ENCODE measurements around the gene IL32.
"Not testable (repeated sequence)": the region's sequence is repeated elsewhere in the genome, so short reads cannot be mapped to it uniquely, and the experiment has no call there.

GRCh38 chr16:3075946-3076345 is 10.5 kb downstream of the IL32 start:
- TF ChIP-seq CTCF, POLR2A (IDR thresholded peaks at IDR 0.05): not testable (repeated sequence)

All from thyroid gland (tissue), 4 donors.